Brain pericyte (primary cell): ENCODE results near the gene RPL5.

ENCODE experiments used
- DNase-seq: peaks from one replicate; pipeline ENCODE4 v3.0.0-alpha.2; 2012; ENCODE audit warnings: low read depth, low spot score

Gene RPL5

GRCh38 chr1:92855236-92855635 lies 23.4 kb downstream of the RPL5 start:
- no peak for DNase-seq

DNA sequence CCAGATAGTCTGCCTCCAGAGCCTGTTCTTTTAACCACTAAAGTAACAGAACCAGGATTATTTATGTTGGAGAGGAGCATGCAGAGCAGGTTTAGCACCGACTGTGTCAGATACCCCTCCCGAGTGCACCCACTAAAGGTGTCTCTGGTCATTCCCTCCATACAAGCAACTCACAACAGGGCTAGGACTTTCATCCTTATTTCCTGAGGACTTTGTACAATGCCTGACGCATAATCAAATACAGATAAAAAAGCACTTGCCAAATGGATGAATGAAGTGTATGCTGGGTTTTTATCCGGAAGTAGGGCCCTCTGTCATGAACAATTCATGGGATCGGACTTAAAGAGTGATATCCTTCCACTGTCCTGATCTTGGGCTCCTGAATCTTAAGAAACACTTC lies 26.0 kb downstream of the RPL5 start:
- DNase-seq, result no peak

DNA sequence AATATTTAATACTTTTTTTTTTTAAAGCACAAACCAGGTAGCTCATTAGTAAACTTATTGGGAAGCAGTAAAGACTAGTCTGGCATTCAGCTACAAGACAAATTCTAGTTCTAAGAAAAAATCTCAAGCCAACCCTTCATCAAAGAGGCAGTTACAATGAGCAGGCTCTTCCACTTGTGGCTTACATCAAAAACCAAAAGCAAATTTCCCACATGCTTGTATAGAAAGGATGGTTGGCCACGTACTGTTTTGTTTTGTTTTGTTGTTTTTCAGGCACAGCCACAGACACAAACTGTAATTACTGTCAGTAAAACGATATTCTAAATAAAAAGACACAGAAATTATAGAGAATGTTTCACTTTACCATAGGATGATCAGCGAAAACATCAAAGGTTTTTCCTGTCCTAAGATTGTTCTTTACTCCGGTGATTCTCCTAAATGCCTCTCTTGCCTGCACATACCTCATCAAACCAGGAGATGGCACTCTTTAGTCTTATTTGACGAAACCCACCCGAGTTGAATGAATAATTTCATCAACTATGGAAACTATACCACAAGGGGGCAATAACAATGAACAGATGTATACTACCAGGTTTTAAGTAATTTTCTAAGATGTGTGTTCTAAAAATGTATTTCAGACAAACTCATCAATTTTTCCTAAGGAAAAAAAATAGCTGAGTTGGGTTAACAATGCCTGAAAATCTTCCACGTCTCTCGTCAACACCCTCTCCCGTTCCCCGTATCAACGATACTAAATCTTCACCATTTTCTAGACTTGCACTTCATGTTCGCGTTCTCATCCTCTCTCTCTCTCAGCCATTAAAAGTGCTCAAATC lies 26.9 kb downstream of the RPL5 start:
- DNase-seq, result peak; percentile 56

GRCh38 chr1:92859400-92860039 lies 27.7 kb downstream of the RPL5 start:
- DNase-seq, result no peak

DNA sequence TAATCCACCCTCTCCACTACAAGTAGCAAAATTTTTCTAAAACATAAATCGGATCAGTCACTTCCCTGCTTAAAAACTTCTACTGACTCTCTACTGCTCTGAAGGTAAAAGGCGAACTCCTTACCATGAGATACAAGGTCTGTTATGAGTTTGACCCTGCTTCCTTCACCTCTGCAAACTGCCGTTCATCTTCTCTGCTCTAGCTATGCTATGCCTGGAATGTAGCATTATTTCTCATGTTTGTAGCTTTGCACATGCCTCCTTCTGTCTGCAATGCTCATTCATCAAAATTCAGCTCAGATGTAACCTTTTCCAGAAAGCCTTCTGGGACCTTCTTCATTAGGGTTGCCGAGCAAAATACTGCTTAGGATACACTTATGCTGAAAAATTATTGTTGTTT lies 30.8 kb downstream of the RPL5 start:
- no peak for DNase-seq

GRCh38 chr1:92864131-92864530 lies 32.3 kb downstream of the RPL5 start:
- DNase-seq, result no peak

DNA sequence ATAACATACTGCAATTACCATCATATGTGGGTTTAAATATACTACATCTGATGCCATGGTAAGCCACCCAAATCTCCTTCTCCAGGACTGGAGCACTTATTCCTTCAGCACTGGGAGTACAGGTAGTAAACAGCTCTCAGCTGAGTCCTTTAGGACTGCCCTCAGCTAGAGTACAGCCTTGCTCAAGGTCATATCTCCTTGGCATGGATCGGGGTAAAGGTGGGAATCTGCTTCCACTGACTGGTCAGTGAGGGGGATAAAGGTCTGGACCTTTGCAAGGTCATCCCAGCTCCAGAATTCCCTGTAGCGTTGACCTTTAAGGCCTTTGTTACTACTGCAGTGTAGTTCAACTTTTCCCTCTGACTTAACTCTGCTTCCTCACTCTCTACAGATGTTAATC lies 38.8 kb downstream of the RPL5 start:
- DNase-seq, result no peak

- DNase-seq, result no peak
Measured at GRCh38 chr1:92872719-92873118, 40.9 kb downstream of the RPL5 start.

DNA sequence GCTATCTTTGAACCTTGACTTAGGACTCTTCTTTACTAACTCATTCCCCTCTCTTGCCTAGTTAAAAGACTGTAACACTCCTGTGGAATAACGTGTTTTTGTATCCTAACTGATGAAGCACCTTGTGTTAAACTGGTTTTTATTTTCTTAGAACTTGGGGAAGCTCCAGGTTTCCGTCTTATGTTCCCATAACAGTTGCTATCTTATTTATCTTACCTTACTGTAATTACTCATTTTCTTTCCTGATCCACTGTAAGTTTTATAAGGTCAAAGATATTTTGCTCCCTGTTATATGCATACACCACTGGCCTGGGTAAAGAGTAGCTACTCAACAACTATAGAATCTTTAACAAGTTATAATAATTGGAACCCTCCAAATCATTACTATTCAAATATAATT lies 43.1 kb downstream of the RPL5 start:
- DNase-seq, result no peak

DNA sequence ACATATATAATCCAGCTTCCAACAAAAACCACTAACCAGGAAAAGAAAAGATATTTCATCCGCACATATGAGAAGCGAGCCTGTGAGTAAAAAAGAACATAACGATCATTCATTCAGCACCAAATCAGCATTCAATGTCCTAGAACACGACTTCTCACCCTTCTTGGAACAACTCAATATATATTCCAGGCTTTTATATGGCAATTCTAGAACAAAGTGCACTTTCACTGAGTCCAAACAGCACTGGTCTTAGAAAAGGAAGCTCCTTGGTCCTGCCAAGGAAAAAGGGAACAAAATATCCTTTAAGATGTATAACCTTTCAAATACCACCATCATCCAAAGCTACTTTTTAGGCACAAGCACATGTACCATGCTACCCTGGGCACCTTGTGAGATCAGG lies 44.5 kb downstream of the RPL5 start:
- no peak for DNase-seq

GRCh38 chr1:92877081-92877711 lies 45.4 kb downstream of the RPL5 start:
- no peak for DNase-seq

DNA sequence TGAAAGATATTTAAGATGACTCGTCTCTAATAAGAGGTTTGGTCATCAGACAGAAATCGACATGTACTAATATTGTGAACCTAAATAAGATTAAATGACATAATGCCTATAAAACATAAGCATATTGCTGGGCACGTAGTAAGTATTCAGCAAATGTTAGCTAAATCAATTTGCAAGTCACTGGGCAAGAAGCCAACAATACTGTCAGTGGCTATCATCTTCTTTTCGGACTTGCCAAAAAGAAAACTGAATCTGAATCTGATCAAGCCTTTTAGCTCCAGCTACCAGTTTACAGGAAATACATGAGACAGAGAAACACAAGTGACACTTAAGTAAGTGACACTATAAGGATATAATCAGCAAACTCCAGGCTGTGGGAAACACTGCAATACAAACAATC lies 46.0 kb downstream of the RPL5 start:
- no peak for DNase-seq

- no peak for DNase-seq
Measured at GRCh38 chr1:92879316-92879968, 47.6 kb downstream of the RPL5 start.

- DNase-seq, result no peak
Measured at GRCh38 chr1:92881391-92881790, 49.6 kb downstream of the RPL5 start.

- no peak for DNase-seq
Measured at GRCh38 chr1:92882819-92883218, 51.0 kb downstream of the RPL5 start.

DNA sequence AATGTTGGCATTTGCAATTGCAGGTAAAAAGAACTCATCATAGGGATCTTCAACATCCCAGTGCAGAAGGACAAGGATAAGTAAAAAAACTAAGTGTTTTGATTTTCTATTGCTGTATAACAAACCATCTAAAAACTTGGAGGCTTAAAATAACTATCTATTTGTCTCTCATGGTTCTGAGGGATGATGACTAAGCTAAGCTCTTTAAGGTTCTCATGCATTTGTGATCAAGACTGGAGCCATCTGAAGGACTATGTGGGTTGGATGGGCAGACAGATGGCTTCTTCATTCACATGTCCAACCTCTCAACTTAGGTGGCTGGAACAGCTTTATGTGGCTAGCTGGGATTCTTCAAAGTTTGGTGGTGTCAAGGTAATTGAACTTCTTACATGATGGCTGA lies 51.5 kb downstream of the RPL5 start:
- DNase-seq, result no peak

DNA sequence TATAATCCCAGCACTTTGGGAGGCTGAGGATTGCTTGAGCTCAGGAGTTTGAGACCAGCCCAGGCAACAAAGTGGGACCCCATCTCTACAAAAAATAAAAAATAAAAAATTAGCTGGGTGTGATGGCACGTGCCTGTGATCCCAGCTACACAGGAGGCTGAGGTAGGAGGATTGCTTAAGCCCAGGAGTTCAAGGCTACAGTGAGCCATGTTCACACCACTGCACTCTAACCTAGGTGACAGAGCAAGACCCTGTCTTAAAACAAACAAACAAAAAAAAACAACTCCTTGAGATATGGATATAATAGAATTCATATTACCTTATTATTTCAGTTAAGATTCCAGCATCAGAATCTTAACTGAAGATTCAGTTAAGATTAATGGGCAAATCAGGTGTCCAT lies 52.4 kb downstream of the RPL5 start:
- no peak for DNase-seq

DNA sequence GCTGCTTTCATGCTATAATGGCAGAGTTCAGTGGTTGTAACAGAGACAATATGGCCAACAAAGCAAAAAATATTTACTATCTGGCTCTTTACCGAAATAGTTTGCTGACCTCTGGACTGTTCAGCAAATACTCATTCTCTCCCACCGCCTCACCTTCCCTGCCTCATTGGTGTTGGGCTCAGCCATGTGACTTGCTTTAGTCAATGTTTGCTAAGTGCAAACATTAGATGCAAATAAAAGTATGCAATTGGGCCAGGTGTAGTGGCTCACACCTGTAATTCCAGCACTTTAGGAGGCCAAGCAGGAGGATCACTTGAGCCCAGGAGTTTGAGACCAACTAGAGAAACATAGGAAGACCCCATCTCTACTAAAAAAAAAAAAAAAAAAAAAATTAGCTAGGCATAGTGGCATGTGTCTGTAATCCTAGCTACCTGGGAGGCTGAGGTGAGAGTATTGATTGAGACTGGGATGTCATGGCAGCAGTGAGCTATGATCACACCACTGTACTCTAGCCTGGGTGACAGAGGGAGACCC lies 55.1 kb downstream of the RPL5 start:
- DNase-seq, result no peak

DNA sequence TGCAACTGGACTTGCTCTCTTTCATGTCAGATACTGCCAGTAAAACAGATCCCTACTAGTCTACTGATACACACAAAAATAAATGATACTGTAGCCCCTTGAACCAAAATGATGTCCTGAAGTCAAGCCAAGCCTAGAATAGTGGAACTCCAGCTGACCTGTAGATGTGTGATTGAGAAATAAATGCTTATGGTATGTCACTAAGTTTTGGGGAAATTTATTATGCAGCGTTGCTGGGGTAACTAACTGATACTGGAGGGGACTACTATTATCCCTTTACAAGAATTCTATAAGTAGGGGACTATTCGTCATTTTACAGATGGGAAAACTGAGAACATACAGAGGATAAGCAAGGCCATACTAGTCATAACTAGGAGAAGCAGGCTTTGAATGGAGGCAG lies 55.6 kb downstream of the RPL5 start:
- DNase-seq, result no peak
